GM21619 (cell line): Measurements from ENCODE around the gene MLX.

Experiments
- ATAC-seq: cut with Tn5 transposase; IDR thresholded peaks from one replicate; pipeline ENCODE4 v1.9.1; 2021; ENCODE audit not compliant: unreplicated experiment

The MLX gene

GRCh38 chr17:42577532-42578281, 10.8 kb downstream of the MLX start, which contains the start of gene PSMC3IP:
Gene PSMC3IP (minus strand): TSS chr17:42577729. CDS start chr17:42577686, 43 bp downstream.
- peak; percentile 56 for ATAC-seq

- peak; percentile 45 for ATAC-seq
Measured at GRCh38 chr17:42578282-42578869, 11.5 kb downstream of the MLX start.

GRCh38 chr17:42579794-42580551, 13.1 kb downstream of the MLX start:
- ATAC-seq, result no peak

GRCh38 chr17:42581744-42582270, 14.9 kb downstream of the MLX start:
- no peak for ATAC-seq

GRCh38 chr17:42584880-42585279, 18.0 kb downstream of the MLX start:
- no peak for ATAC-seq

- ATAC-seq, result no peak
Measured at GRCh38 chr17:42585353-42585752, 18.5 kb downstream of the MLX start.

- ATAC-seq, result no peak
Measured at GRCh38 chr17:42586514-42587230, 19.8 kb downstream of the MLX start.

GRCh38 chr17:42590886-42591285, 24.0 kb downstream of the MLX start:
- no peak for ATAC-seq

- no peak for ATAC-seq
Measured at GRCh38 chr17:42591411-42591810, 24.5 kb downstream of the MLX start.

- ATAC-seq, result no peak
Measured at GRCh38 chr17:42596386-42596785, 29.5 kb downstream of the MLX start.

- ATAC-seq, result no peak
Measured at GRCh38 chr17:42598905-42599304, 32.0 kb downstream of the MLX start.

GRCh38 chr17:42603318-42603717, 36.4 kb downstream of the MLX start:
- no peak for ATAC-seq

- no peak for ATAC-seq
Measured at GRCh38 chr17:42607769-42608168, 40.9 kb downstream of the MLX start.

GRCh38 chr17:42608305-42609181, 41.6 kb downstream of the MLX start:
- peak; percentile 33 for ATAC-seq

- ATAC-seq, result peak; percentile 80
Measured at GRCh38 chr17:42609182-42609813, 42.4 kb downstream of the MLX start, which contains the start of the genes RETREG3 and TUBG1. Gene RETREG3 (minus strand): TSS chr17:42609374. CDS start chr17:42609324, 50 bp downstream. Gene TUBG1 (plus strand): TSS chr17:42609683. CDS start chr17:42609738, 55 bp downstream.

GRCh38 chr17:42609814-42610801, 43.2 kb downstream of the MLX start:
- ATAC-seq, result peak; percentile 4

- ATAC-seq, result no peak
Measured at GRCh38 chr17:42612013-42612412, 45.1 kb downstream of the MLX start.

- no peak for ATAC-seq
Measured at GRCh38 chr17:42613699-42614295, 46.9 kb downstream of the MLX start.
